Anterior cingulate cortex (tissue), 58 donors: ENCODE results near the gene RASSF4.

Source experiments
- DNase-seq, 58 donors: peaks; one replicate each; lab custom pipeline; 2025; lab: John Stamatoyannopoulos, UW

Gene RASSF4

GRCh38 chr10:44983895-44984278 is 24.3 kb downstream of the RASSF4 start:
- DNase-seq: no peak

DNA sequence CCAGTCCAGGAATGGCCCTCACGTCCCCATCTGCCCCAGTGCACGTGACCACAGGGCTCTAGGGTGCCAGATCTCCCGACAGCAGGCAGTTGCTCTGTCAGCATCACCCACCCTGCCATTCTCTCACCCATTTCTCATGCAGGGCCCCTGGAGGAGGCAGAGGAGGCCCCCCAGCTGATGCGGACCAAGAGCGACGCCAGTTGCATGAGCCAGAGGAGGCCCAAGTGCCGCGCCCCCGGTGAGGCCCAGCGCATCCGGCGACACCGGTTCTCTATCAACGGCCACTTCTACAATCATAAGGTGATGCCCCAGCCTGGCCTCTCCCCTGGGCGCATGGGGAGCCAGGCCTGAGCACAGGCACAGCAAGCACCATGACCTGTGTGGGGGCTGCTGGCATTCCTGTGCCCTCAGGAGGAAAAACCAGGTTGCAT is 25.1 kb downstream of the RASSF4 start:
- no peak for DNase-seq

DNA sequence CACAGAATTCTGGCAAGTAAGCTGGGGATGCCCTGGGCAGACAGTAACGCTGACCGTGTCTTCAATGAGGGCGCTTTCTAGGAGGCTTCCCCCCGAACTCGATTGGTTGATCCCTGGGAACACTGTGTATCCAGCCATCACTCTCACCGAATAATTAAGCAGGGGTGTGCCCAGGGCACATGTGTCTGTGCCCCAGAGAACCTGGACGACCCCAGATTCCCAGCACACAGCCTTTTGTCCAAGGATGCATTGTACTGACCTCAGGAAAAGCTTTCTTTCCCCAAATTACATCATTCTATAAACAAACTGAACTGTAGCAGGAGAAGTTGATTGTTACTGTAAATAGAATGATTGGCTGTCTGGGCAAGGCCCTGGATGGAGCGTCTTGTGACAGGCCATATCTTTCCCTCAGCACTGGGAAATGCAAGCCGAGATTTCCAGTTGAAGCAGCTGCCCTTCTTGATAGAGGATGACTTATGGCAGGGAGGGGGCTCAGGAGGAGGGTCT is 25.6 kb downstream of the RASSF4 start:
- no peak for DNase-seq

GRCh38 chr10:44986179-44986578 is 26.6 kb downstream of the RASSF4 start:
- DNase-seq: no peak

GRCh38 chr10:44986670-44987069 is 27.1 kb downstream of the RASSF4 start:
- DNase-seq: no peak

DNA sequence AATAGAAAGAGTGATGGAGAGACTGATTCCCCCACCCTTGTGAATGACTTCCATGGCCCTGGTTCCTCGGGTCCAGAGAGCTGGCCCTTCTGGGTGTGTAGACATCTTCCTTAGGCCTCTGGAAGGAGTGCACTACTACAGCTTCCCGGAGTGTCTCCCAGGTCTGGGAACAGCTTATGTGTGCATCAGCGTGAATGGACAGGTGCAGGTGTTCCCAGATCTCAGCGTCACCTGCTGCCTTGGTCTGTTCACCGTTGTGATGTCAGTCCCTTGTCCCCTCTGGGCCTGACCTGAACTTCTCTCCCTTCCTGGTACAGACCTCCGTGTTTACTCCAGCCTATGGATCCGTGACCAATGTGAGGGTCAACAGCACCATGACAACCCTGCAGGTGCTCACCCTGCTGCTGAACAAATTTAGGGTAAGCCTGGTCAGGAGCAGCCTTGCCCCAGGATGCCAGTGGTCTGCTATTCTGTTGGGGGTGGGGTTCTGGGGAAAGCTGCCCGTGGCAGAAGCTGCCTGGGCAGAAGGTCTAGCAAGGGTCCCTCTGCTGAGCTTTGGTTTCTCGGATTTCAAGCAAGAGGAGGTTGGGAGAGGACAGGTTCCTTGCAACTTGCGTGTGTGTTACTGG is 29.5 kb downstream of the RASSF4 start:
- no peak for DNase-seq

DNA sequence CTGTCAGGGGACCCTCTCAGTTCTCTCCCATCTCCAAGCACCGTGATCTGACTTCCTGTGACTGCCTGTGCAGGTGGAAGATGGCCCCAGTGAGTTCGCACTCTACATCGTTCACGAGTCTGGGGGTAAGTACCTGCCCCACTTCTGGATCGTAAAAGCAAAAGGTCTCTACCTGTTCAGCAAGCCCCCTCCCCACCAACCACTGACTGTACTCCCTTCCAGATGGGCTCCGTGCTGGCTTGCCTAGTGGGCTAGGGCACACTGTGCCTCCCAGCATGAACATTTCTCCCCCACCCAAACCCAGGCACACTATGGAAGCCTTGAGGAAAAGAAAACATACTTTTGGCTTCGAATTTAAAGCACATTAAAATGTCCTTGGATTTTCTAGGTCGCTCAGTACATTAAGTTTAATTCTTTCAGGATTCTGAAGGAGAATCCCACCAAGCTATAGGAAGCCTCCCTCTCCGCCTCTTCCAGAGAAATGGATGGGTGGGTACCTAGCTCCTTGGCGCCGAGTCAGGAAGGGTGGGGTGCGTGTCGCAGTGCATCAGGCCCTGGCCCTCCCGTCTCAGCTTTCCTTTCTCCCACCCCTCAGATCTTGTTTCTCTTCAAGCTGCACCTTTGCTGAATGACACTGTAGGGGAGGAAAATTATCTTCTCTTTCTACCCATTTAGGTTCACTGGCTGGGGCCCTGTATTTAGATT is 30.1 kb downstream of the RASSF4 start:
- DNase-seq: no peak

DNA sequence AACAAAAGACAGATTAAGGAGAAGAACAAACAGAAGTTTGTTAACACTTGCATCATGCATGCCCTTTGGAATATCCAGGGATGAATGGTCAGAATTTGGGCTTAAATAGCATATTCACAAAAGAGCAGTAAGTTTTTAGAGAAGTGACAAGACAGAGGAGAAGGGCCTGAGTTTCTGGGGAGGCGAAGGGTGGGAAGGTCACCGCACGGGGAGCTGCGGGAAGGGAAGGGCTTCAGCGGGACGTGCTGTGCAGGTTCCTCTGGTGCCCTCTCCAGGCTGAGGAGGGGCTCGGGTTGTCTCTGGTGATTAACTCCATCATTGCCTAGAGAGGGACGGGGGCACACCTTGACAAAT is 30.7 kb downstream of the RASSF4 start:
- DNase-seq: no peak

DNA sequence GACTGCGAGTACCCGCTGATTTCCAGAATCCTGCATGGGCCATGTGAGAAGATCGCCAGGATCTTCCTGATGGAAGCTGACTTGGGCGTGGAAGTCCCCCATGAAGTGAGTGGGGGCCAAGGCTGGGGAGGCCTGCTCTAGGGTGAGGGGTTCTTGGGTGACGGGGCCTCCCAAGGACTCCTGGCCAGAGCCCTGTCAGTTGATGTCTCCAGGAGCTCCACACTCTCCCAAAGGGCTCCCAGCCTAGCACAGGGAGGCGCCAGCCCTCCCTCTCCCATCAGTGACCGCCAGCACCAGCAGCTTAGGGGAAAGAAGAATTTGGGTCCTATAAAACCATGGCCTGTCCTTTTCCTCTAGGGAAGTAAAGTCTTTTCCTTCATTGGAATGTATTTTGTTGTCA is 31.4 kb downstream of the RASSF4 start:
- DNase-seq: no peak

- DNase-seq: peak in 2 of 58 donors; percentile 27 to 48
Measured at GRCh38 chr10:44991571-44991970, 32.0 kb downstream of the RASSF4 start.

DNA sequence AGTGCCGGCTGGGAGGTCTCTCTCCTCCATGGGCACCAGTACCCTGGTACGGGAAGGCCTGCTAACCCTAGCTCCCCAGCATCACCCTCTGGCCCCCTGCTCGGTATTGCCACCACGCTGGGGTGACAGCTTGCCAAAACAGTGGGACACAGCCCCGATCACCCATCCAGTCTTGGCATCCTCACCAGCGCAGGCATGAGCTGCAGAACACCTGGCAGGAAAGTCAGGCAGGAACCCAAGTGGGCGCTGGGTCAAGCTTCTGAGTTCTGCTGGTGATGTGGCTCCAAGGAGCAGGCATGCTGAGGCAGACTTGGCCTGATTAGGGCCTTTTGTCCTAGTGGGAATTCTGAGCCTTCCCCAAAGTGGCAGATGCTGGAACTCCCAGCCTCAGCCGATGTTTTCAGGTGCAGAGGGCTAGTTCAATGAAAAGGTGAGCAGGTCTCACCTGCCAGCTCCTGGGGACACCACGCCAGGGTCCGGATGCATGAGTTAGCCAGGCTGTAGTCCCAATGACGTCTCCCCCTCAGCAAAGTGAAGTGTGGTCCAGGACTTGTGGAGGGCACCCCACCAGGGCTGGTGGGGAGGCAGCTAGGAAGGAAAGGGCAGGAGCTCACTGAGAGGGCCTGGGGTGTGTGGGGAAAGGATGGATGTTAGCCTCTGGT is 32.6 kb downstream of the RASSF4 start:
- no peak for DNase-seq

DNA sequence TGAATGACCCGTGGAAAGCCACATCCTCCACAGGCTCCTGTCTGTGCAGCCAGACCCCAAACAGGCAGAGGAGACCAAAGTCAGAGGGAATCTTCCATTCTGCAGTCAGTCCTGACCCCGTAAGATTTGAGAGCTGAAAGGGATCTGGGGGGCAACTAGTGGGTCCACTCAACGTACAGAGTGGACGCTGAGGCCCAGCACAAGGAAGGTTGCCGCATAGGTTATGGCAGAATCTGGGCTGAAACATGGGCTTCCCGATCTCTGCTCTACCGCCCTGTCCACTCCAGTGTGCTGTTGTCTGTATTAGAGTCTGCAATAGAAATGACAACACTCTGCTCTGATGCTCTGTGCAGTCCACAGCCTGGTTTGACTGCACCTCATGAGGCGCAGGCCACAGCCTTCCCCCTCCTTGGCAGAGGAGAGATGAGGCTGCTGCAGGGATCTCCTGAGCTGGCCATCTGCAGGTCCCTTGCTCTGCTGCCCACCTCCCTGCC is 33.2 kb downstream of the RASSF4 start:
- DNase-seq: no peak

- DNase-seq: no peak
Measured at GRCh38 chr10:44993226-44993921, 33.8 kb downstream of the RASSF4 start.

- no peak for DNase-seq
Measured at GRCh38 chr10:44993922-44994751, 34.5 kb downstream of the RASSF4 start.

DNA sequence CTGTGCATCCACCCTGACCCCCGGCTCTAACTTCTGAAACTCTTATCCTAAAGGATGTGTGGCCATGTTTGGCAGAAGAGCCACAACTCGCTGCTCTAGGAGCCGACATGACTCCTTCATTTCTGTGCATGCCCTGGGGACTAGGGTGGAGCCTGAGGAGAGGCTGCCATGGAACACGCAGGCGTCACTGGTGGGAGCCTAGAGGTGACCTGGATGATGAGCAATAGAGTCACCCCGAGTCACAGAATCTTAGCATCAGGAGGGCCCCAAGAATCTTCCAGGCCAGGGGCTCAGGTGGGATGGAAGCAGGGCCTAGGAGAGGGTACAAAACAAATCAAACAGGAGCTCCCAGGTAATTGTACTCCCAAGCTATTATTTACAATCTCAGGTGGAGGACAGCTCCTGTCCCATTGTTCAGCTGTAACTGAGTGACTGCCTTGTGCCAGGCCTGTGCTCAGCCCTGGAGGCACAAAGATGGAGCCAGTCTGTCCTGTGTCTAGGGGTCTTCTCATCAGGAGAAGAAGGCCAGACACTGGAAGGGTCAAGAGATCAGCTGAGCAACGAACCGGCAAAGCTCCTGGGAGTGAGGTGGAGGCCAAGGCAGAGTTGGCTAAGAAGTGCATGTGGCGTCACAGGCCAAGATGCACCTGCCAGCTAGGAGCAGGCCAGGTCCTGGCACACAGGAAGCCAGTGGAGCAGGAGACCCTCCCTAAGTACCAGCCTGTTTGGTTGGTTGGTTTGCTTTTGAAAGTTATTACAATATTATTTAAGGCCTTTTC is 35.3 kb downstream of the RASSF4 start:
- no peak for DNase-seq

DNA sequence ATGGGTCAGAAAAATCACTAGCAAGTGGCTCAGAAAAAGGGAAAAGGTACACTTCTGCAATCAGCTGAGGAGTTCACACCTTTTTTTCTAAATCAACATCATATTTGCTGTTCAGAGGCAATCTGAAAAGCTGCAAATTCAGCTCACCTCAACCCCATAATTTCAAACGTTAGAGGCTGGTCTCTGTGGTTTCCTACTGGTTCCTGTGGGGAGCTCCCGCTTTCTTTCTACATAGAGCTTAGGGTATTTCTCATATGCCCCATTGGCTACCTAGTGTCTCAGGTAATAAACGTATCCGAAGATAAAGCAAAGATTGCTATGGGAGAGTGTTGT is 35.9 kb downstream of the RASSF4 start:
- DNase-seq: no peak

DNA sequence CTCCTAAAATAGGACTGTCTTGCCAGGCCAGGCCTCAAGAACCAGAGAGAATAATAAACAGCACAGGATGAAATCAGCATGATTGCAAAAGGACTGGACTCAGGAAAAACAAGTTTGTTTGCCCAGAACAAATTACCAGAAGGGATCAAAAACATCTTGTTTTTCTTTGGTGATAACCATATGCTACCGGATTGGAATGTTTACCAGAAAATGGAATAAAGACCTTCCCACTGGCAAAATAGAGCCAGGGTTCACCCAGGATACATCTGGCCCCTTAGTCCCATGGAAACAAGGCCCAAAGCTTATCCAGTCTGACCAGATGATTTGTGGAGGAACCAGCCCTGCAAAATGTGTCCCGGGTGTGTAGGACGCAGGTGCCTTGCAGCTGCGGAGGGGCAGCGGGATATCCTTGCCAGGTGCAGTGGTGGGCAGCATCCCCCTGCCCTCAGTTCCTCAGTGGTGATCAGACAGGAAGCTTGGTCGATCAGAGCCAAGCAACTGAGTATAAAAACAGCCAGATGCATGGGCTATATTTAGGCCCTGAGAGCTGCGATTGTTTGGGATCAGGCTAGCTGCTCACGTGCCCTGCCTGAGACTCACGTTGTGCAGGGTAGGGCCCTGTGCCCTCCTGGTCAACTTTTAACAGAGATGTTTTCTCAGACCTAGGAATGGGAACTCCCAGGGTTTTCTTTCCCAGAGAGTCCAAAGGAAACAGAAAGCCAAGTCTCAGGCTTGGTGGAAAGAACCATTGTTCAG is 36.5 kb downstream of the RASSF4 start:
- DNase-seq: peak in 28 of 58 donors; percentile 23 to 76 (median 52)

DNA sequence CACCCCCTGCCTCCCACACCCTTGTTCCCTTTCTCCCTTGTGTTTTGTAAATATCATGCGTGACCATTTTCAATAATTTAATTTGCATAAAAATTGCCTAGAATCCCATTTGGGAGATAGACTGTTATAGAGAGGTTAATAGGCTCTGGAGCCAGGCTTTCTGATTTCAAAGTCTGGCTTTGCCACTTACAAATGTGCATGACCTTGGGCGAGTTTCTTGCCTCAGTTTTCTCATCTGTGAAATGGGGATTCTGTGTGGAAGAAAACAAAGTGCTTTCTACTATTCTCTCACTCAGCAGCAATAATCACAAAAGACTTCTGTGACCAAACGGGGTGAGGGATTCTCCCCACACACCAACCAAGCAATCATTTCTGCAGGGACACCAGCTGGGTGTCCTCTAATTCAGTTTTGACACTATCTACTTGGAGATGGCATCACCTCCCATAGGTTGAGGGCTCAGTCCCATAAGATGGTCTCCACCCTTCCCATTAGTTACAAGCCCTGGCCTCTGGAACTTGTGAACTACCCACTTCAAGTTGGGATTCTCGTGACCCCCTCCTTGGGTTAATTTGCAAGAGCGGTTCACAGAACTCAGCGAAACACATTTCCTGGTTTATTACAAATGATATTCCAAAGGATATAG is 37.6 kb downstream of the RASSF4 start:
- no peak for DNase-seq
